Stimulated activated CD4-positive, alpha-beta T cell treated with anti-CD3 and anti-CD28 coated beads, Interleukin-1b, Interleukin-23, amount 100 ng/mL, for 24 hours (primary cell): ENCODE measurements around the gene KRT76.

Experiments
- DNase-seq, 4 experiments: peaks; one replicate each; pipeline ENCODE4 v3.0.0-alpha.2; 2020; ENCODE audit warnings: low read depth in 4 of 4, low spot score in 1 of 4

KRT76 gene

GRCh38 chr12:52813203-52813819 is 36.2 kb upstream of the KRT76 start:
- DNase-seq: no peak

- DNase-seq: no peak
These were observed 35.6 kb upstream of the KRT76 start for GRCh38 chr12:52812749-52813148.

GRCh38 chr12:52812073-52812400 is 34.9 kb upstream of the KRT76 start:
- DNase-seq: no peak

- no peak for DNase-seq
These were observed 34.3 kb upstream of the KRT76 start for GRCh38 chr12:52811191-52812072.

GRCh38 chr12:52810554-52810953 is 33.4 kb upstream of the KRT76 start:
- no peak for DNase-seq

- no peak for DNase-seq
These were observed 32.0 kb upstream of the KRT76 start for GRCh38 chr12:52809166-52809565.

- DNase-seq: no peak
These were observed 31.5 kb upstream of the KRT76 start for GRCh38 chr12:52808573-52809160.

GRCh38 chr12:52807544-52808470 is 30.7 kb upstream of the KRT76 start:
- no peak for DNase-seq

GRCh38 chr12:52806821-52807543 is 29.8 kb upstream of the KRT76 start:
- no peak for DNase-seq

GRCh38 chr12:52806169-52806811 is 29.1 kb upstream of the KRT76 start:
- DNase-seq: no peak

GRCh38 chr12:52805739-52806138 is 28.6 kb upstream of the KRT76 start:
- no peak for DNase-seq

- DNase-seq: no peak
These were observed 27.9 kb upstream of the KRT76 start for GRCh38 chr12:52805000-52805399.

GRCh38 chr12:52802442-52802841 is 25.3 kb upstream of the KRT76 start:
- no peak for DNase-seq

- DNase-seq: no peak
These were observed 24.6 kb upstream of the KRT76 start for GRCh38 chr12:52801773-52802172.

- DNase-seq: no peak
These were observed 23.2 kb upstream of the KRT76 start for GRCh38 chr12:52800259-52800917.

GRCh38 chr12:52799505-52800211 is 22.5 kb upstream of the KRT76 start:
- DNase-seq: no peak

GRCh38 chr12:52798671-52799504 is 21.7 kb upstream of the KRT76 start:
- no peak for DNase-seq

GRCh38 chr12:52798003-52798670 is 21.0 kb upstream of the KRT76 start:
- no peak for DNase-seq
